SKM-1 (cell line): Measurements from ENCODE around the gene MN1.
"Not testable (repeated sequence)": the region's sequence is repeated elsewhere in the genome, so short reads cannot be mapped to it uniquely, and the experiment has no call there.

Source experiments
- DNase-seq: peaks from one replicate; lab custom pipeline; 2025; ENCODE audit not compliant: unreplicated experiment; lab: John Stamatoyannopoulos, UW

The MN1 gene

GRCh38 chr22:27745809-27746208 lies 55.7 kb downstream of the MN1 start:
- no peak for DNase-seq

DNA sequence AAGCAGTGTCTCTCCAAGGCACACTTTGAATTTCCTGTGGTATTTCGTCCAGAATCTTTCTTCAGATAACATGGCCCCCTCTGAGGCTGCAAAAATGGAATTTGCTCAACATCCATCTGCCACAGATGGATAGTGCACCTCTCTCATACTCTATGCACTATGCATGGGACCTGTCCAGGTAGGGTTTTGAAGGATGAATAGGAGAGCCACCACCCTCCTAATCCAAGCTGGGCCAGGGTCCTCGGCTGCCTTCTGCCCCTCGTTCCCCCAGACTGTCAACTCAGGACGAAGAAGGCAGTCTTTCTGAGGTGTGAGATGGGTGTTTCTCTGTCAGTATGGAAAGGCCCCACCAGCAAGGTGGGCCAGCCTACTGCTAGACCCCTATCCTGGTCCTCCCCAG lies 56.4 kb downstream of the MN1 start:
- no peak for DNase-seq

DNA sequence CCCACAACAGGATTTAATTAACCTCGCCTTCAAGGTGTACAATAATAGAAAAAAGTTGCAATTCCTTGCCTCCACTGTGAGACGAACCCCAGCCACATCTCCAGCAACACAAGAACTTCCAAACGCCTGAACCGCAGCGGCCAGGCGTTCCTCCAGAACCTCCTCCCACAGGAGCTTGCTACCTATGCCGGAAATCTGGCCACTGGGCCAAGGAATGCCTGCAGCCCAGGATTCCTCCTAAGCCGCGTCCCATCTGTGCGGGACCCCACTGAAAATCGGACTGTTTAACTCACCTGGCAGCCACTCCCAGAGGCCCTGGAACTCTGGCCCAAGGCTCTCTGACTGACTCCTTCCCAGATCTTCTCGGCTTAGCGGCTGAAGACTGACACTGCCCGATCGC lies 57.5 kb downstream of the MN1 start:
- not testable (repeated sequence) for DNase-seq

DNA sequence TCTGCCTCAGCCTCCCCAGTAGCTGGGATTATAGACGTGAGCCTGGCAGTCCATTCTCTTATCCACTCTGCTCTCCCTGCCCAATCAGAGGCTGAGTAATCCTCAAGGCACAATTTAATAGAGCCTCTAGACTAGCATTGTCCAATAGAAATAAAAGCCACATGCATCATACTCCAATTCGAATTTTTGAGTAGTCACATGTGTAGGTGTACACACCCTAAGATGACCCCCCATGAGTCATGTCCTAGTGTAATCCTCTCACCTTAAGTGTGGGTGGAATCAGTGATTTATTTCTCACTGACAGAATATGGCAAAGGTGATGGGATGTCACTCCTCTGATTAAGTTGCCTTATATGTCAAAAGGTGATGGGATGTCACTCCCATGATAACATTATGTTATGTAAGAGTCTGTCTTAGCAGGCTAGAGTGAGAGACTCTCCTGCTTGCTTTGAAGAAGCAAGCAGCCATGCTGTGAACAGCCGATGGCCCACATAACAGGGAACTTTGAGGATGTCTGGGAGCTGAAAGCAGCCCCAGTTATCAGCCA lies 61.3 kb downstream of the MN1 start:
- no peak for DNase-seq

GRCh38 chr22:27737521-27737920 lies 64.0 kb downstream of the MN1 start:
- no peak for DNase-seq

- no peak for DNase-seq
These were observed 67.5 kb downstream of the MN1 start for GRCh38 chr22:27734066-27734465.

DNA sequence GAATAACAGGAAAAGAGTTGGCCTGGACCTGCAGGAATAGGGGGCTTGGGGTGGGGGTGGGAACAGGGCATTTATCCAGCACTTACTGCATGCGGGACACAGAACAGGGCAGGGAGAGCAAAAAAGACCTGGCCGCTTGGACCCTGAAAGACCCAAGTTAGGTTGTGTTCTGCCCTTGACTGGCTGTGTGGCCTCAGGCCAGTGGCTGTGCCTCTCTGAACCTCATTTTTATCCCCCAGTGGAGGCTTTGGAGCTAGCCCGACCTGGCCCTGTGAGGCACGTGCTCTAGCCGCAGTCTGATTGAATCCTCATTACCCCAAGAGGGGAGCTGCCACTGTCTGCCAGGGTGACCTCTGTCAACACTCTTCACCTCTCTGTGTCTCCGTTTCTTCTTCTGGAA lies 68.7 kb downstream of the MN1 start:
- no peak for DNase-seq

GRCh38 chr22:27732391-27732790 lies 69.2 kb downstream of the MN1 start:
- DNase-seq: no peak

DNA sequence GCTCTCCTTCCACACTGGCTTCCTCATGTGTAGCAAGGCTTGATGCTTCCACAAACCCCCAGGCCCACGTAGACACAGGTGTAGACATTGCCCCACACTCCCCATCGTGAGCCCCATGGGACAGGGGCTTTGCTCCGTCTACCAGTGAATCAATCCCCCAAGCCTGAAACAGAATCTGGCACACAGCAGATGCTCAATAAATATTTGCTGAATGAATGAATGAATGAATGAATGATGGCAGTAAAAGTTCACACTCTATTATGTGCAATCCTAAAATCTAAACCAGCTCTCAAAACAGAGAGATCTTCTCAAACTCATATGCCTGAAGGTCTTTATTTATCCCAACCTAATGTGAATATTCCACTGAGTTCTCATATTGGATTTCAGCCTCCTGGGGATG lies 69.9 kb downstream of the MN1 start:
- DNase-seq: no peak

DNA sequence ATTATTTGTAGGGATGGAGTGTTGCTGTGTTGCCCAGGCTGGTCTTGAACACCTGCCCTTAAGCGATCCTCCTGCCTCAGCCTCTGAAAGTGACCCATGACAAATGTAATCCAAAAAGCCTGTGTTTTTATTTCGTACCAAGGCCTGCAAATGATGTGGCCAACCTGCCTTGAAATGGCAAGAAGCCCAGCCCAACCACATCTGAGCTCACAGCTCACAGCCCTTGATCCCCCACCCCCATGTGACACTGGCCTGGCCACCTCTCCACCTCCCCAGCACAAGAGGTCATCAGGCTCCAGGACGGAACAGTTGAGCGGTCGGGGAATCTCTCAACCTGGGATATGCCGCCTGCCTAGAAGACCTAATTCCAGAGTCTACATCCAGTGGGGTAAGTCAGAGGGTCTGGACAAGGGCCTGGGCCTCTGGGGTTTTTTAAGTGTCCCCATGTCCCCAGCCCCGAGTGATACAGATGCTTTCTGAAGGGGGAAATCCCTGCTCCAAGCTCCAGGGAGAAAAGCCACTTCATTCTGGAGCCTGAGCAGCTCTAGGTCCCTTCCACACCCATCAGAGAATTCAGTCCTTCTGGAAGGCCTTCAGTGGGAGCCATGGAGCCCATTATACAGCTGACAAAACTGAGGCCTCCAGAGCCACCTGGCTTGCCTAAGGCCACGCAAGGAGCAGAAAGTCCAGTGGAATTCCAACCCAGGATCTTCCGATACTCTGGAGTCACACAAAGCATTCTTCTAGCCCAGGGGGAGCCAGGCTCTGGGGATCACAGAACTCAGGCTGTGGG lies 70.7 kb downstream of the MN1 start:
- no peak for DNase-seq

DNA sequence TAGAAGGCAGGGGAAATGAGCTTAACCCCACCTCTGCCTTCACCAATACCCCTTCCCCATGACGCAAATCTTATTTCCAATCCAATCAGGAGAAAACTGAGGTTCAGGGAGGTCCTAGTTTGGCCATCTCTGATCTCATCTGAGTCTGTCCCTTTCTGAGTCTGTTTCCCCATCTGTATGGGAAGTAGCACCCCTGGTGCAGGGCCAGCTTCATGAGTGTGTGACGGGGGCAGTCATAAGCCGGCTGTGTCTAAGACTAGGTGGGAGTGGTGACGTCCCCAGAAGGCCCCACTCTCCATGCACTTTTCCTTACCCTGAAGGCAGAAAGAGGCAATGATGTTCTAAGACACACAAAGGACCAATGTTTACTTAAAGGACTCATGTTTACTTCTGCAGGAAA lies 72.3 kb downstream of the MN1 start:
- no peak for DNase-seq

- DNase-seq: no peak
These were observed 73.7 kb downstream of the MN1 start for GRCh38 chr22:27727673-27728451.

GRCh38 chr22:27726686-27727449 lies 74.7 kb downstream of the MN1 start:
- no peak for DNase-seq

DNA sequence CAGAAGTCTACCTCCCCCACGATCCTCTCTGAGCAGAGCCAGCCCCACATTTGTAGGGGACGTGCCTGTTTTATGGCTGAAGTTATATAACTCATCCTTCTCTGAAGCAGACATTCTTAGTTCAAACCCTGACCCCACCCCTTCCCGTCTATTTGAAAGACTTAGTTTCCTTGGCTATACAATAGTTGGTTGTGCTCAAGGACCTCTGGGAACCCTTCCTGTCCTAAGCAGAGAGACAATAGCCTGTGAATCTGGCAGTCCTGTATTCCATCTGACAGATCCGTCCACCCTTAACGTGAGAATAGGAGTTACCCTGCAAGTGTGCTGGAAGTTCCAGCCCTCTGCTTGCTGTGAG lies 75.2 kb downstream of the MN1 start:
- no peak for DNase-seq

DNA sequence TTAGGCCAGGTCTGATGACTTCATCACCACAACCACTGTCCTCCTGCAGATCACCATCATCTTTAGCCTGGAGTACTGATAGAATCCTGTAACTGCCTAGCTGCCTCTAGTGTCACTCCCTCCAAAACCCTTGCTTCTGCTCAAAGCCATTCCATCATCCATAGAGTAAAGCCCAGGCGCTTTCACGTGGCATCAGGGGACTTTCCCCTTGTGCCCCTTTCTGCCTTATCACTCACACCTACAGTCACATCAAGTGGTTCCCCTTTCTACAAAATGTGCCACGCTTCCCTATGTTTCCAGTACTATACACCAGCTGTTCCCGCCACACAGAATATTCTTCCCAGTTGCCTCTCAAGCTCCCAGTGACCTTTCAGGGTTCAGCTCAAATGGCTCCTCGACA lies 75.9 kb downstream of the MN1 start:
- DNase-seq: no peak

- DNase-seq: no peak
These were observed 76.8 kb downstream of the MN1 start for GRCh38 chr22:27724709-27725108.

DNA sequence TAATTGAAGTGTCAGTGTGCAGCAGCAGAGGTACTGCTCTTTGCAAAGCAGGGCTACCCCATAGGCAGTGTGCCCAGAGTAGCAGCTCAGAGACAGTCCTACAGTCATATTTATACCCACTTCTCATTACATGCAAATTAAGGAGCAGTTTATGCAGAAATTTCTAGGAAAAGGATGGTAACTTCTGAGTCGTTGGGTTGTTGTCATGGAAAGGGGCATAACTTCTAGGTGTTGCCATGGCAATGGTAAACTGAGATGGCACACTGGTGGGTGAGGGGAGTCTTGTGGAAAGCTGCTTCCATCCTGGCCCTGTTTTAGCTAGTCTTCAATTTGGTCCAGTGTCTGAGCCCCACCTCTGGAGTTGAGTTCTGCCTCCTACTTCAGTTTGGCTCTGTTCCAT lies 77.4 kb downstream of the MN1 start:
- DNase-seq: no peak

- no peak for DNase-seq
These were observed 77.8 kb downstream of the MN1 start for GRCh38 chr22:27723708-27724107.

- no peak for DNase-seq
These were observed 78.4 kb downstream of the MN1 start for GRCh38 chr22:27723158-27723557.

DNA sequence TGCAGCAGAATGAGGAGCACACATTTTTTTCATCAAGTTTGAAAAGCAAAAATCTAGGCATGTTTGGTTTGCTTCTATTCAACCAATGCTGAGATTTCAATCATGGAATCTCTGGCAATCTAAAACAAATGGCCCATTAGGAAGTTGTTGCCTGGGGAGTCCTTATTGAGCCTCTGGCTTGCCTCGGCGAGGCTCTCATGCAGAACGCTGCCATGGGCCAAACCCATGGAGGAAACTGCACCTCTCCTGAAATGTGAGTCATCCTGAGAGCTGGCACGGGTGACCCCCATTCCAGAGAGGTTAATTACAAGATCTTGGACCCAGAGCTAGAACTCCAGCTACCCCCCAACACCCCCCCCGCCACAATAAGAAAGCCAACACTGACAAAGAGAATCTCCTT lies 80.7 kb downstream of the MN1 start:
- no peak for DNase-seq

DNA sequence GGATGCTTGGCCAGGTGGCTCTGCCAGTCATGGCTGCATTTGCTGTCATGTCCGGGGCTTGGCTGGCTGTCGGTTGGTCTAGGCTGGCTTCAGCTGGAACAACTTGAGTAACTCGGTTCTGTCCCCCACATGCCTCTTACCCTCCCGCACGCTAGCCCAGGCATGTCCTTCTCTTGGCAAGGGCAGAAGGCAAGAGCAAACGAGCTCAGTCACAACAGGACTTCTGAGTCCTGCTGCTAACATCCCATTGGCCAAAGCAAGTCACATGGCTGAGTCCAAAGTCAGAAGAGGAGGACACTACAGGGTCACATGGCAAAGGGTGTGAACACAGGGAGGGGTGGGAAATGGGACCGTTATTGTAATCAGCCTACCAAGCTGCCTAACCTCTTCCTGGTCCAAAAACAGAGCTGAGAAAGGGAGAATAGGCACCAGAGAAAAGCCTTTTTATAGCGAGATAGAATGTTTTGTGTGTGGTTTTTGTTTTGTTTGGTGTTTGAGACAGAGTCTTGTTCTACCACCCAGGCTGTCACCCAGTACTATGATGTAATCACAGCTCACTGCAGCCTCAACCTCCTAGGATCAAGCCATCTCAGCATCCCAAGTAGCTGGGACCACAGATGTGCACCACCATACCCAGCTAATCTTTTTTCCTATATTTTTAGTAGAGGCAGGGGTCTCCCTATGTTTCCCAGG lies 81.9 kb downstream of the MN1 start:
- no peak for DNase-seq
